Fibroblast of skin of right quadriceps (primary cell): ENCODE data around the gene GLRX5.

Experiments used
- DNase-seq: peaks from one replicate; pipeline ENCODE4 v3.0.0-alpha.2; 2013

The GLRX5 gene

GRCh38 chr14:95518045-95518751, 16.7 kb upstream of the GLRX5 start:
- no peak for DNase-seq

- DNase-seq, result peak; percentile 90
Measured at GRCh38 chr14:95519699-95520098, 15.2 kb upstream of the GLRX5 start.

GRCh38 chr14:95520346-95520745, 14.5 kb upstream of the GLRX5 start:
- DNase-seq, result no peak

GRCh38 chr14:95521001-95521400, 13.8 kb upstream of the GLRX5 start:
- DNase-seq, result no peak

GRCh38 chr14:95522116-95522515, 12.7 kb upstream of the GLRX5 start:
- no peak for DNase-seq

GRCh38 chr14:95522556-95522955, 12.3 kb upstream of the GLRX5 start:
- no peak for DNase-seq

- DNase-seq, result peak; percentile 76
Measured at GRCh38 chr14:95523051-95523814, 11.6 kb upstream of the GLRX5 start.

DNA sequence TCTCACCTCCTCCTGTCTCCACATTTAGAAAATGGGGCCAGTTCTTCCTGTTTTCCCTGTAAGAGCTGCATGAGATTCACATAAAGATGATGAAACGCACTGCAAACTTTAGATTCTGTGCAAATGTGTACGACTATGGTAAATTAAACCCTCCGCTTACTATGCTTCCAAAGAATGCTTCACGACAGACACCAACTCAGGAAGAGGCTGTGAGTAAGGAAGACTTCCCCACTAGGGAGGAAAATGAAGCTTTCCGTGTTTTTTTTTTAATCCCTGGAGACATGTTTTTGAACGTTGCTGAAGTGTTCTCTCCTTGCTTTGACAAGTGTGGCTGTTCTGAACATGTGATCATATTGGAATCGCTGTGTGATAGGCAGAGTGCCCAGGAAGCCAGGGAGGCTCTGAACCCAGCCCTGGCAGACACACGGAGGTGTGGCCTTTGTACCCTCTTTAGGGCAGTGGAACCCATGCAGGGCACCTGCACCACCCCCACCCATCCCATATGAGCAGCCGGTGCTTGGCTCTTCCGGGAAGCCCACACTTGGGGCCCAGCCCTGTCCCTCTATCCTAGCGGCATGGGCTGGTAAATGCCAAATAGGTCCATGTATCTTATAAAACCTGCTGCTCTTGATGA, 10.9 kb upstream of the GLRX5 start:
- DNase-seq, result peak; percentile 97

GRCh38 chr14:95524706-95525512, 9.9 kb upstream of the GLRX5 start:
- peak; percentile 56 for DNase-seq

DNA sequence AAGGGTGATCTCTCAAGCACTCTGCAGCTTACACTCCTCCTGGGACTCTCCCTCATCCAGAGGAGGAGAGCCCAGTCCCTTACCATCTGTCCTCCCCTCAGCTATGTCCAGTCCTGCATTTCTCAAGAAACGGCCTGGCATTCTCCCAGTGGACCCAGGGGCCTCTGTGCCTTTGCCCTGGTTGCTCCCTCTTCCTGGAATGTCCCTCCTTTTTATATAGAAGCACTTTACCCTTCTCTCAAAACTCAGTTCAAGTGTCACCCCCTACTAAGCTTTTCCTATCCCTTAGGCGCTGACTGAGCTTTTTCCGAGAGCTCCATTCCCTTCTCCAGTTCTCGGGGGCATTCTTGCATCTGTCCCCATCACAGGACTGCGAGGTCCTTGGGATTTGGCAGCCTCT, 8.9 kb upstream of the GLRX5 start:
- no peak for DNase-seq

DNA sequence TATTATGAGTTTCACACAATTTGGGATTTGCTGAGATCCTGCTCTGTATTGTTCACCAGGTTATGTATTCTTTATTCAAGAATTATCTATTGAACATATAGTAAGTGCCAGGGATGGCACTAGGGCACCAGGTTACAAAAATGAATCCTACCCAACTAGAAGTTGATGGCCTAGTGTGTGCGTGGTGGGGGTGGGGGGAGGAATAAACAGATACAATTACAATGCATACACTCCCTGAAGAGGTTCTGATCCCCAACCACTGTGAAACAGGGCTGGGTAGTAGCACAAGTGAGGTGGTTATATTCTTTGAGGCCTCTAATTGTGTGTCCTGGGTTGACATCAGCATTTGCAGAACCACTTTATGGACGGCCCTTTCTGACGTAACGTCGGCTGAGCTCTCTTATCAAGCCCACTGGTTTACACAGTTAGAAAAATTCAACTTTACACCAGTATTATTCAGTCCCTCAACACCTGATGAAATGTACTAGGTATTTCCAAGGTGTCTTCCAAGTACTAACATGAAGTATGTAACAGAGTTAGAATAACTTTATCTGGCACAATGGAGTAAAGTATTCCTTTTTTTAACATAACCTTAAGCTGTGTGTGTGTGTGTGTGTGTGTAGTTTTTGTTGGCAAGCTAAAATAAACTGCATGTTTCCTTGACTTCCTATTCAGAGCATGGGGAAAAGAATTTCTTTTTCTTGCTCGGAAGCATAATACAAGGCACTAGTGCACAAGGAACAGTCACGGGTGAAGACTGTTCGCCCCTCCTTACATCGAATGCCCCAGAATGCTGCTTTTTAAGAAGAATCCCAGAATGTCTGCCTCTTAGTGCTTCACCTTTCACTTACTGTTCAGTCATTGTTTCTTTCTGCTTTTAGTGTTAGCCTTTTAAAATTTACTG, 8.1 kb upstream of the GLRX5 start:
- no peak for DNase-seq

- peak; percentile 86 for DNase-seq
Measured at GRCh38 chr14:95527387-95528002, 7.4 kb upstream of the GLRX5 start.

DNA sequence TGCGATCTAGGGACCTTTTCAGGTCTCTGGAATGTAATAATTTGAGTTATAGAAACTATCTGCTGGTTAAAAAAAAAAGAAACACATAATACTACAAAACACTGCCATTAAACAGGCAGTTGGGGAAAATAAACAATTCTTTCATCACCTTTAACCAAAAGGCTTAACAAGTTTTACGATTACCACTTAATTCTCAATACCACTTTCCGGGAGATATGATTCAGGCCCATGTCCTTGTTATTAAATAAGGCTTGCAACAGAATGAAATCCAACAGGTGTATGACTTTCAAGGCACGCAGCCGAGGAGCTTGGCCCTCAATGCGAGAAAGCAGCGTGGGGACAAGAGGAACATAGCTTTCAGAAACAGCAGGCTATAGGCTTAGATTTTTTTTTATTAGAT, 5.6 kb upstream of the GLRX5 start:
- DNase-seq, result no peak

DNA sequence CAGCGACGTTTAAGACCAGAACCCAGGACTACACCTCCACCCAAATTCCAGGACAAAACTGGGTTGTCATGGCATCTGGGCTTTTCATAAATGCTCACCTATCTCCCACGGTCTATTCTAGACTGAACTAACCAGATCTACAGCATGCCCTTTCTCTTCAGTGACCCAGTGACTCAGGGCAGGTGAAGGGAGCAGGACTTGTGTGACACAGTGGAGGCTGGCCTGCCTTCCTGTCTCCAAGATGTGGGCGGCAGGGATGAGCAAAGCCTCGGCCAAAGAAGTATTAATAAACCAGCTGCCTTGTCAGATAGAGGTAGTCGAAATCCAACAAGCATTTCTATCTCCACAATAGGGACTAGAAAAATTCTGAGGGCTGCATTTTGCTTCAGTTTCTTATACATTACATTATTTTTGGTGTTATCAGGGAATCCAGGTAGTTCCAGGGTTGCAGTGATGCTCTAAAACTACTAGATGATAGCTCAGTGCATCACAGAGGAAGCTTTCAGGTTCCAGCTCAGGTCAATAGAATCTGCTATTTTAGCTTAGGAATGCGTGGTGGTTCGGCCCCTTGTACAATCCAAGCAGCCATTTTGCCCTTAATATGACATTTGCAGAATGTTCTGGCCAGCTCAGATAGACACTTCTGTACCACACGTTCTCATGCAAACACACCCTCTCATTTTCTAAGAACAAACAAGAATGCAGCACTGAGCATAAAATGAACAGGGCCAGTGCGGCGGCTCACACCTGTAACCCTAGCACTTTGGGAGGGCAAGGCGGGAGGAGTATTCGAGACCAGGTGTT, 4.2 kb upstream of the GLRX5 start:
- no peak for DNase-seq

DNA sequence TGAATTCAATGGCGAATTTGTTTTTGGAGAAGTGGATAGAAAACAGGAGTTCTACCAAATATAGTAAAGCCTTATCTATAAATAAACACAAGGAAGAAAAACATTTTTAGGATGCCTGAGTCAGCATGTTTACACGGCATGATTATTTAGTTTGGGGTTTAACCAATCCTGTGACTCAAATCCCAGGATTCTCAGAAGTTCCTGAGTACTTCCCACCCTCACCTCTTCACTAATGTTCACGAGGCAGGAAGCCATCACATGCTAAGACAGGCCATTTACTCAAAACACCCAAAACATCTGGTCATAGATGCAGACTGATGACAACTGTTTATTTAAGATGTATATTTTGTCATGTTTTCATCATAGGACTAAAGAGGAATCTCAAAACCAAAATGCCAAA, 3.4 kb upstream of the GLRX5 start:
- peak; percentile 76 for DNase-seq

DNA sequence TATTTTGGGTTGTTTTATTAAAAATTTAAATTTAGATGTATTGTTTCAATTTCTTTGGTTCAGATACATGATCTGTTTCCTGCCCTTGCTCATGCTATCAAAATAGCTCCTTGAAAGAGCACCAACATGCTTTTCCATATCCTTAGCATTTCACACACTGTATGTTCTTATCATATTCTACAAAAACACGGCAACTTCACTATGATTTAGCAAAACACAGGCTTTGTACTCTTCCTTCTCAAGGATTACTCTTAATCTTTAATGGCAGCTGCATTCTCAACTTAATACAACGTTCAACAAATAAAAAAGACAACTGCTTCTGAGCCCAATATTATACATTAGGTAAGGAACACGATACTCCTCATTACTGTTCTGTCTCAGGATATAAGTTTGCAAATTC, 2.9 kb upstream of the GLRX5 start:
- DNase-seq, result no peak

- DNase-seq, result peak; percentile 41
Measured at GRCh38 chr14:95533391-95533821, 1.4 kb upstream of the GLRX5 start.

DNA sequence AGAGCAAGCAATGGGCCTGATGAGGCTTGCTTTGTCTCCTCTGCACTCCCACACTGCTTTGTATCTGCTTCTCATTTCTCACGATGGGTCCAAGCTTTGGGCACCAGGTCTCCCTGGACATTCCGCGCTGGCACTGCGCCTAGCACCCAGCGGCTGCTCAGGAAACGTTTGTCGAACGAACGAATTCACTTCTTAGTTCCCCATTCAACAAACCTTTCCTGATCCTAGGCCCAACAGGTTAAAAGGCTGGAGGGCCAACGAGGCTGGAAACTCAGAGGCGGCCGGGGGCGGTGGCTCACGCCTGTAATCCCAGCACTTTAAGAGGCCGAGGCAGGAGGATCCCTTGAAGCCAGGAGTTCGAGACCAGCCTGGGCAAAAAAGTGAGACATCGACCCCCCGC, 1.0 kb upstream of the GLRX5 start:
- DNase-seq, result no peak

GRCh38 chr14:95535226-95536021, 574 bp downstream of the GLRX5 start:
- no peak for DNase-seq
